NOMO-1 (cell line): Measurements from ENCODE around the gene CDH2.

Source experiments
- DNase-seq, 2 experiments: peaks; one replicate each; lab custom pipeline; 2025; ENCODE audit not compliant: unreplicated experiment in 2 of 2; lab: John Stamatoyannopoulos, UW

CDH2 gene

DNA sequence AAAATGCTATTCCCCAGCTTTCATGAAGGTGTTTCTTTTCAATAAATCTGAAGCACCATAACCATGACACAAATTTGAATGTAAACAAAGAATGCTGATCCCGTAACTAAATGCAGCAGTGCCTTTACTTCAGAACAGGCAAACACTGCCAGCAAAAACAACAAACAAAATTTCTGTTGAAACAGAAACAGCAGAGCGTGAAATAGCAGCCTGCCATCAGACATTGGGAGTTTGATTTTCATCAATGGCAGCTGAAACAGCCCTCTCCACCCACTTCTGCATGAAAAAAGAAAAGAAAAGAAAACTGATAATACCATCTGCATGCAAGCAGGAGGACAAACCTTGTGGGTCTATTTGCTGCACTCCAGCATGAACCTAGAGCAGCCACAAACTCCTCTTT, 128.3 kb downstream of the CDH2 start:
- DNase-seq, result no peak

DNA sequence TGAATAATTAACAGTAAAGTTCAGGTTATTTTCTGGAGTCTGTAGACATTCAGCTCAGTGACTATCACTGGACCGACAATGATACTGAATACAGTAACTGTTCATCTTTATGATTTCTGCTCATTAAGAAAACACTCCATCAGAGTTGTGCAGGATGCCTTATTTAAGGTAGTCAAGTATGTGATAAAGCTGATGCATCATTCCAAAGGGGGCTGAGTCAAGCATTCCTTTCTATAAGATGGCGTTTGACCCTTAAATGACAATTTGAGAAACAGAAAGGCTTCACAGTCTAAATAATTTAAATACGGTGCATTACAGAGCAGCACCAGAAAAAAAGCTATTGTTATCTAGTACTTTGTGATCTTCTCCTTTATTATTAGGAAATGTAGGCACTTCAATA, 131.1 kb downstream of the CDH2 start:
- no peak for DNase-seq

DNA sequence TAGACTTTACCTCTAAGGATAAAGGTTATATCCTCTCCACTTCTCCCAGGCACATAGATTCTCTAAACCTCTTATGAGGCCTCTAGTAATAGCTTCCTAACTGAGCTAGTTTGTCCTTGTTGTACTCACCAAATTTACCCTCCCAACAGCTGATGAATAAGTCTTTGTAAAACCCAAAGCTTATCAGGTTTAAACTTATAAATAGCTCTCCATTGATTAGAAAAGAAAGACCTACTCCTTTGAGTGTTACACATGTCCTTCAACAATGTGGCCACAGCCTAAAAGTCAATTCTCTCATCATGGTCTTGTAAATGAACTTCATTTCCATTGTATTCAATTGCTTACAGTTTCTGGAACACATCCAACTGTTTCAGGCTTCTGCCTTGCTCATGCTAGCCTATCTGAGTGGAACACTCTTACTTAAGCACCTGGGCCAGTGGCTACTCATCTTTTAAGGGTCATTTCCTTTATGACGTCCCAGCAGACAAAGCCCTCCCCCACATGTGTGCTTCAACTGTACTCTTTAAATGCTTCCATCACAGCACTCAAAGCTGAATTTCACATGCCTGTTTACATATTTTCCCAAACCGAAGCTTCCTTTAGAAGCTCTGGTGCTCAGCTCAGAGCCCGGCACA, 131.6 kb downstream of the CDH2 start:
- no peak for DNase-seq

DNA sequence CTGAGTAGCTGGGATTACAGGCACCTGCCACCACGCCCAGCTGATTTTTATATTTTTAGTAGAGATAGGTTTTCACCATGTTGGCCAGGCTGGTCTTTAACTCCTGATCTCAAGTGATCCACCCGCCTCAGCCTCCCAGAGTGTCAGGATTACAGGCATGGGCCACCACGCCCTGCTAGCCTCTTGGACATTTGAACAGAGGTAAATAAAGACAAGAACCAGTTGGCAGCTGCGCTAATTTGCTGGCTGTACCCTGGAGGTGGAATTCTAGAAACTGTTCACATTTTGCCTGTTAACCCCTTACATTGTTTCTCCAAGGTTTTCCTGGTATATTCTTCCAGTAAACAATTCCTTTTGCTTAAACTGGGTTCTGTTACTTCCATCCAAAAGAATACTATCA, 132.9 kb downstream of the CDH2 start:
- DNase-seq, result no peak

DNA sequence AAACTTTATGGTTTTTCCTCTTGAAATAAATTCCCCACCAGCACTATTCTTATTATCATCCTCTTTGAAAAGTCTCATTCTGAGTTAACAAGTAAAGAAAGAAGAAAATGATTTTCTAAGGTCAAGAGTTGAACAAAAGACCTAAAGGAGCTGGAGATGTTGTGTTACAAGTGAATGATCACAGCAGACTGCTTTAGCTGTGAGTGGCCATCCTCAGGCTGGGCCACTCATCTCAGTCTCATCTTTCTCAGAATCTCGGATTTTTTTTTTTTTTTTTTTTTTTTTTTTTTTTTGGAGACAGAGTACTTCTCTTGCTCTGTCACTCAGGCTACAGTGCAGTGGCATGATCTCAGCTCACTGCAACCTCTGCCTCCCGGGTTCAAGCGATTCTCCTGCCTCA, 133.3 kb downstream of the CDH2 start:
- no peak for DNase-seq

DNA sequence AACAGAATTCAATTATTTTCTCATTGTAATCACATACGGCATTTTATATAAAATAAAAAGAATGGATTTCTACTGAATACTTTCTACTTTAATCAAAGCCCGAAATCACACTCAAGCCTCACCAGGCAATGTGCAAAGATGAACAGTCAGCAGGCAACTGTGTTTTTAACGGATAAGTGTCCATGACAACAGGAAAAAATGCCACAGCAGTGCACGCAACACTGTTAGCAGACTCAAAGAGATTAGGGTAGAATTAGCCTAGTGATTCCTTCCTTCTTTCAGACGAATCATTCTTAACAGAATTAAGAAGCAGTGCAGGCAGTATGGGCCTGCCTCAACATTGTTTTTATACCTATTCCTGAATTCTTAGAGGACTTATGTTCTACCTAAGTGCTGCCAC, 135.6 kb downstream of the CDH2 start:
- no peak for DNase-seq

DNA sequence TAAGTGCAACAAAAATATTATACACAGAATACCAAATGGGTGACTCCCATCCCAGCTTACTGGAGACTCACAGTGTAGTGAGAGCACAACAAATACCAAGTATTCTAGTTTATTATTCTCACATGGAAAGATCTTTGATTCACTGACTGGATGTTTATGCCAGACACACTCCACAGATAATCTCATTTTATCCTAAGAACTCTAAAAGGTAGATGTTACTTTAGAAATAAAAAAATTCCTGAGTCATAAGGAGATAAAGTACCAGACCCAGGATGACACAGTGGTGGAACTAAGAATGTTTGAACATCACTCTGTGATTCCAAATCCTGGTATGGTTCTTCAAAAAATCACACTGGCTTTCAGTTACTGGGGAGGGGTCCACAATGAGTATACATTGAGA, 136.2 kb downstream of the CDH2 start:
- no peak for DNase-seq

DNA sequence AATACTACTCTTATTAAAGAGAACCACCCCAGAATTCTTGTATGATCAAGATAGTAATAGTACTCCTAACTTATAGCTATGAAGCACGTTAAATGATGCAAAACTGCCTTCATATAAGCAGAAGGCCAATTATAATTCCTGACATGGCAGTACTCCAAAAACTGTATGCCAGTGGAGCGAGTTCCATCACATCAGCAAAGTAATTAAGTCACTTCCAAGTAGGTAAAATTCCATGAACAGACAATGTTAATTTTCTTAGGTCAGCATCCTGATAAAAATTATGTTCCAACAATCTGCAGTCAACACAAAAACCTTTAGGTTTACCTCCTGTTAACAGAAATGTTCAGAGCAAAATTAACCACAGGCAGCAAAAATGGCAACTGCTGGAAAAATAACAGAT, 136.7 kb downstream of the CDH2 start:
- no peak for DNase-seq

DNA sequence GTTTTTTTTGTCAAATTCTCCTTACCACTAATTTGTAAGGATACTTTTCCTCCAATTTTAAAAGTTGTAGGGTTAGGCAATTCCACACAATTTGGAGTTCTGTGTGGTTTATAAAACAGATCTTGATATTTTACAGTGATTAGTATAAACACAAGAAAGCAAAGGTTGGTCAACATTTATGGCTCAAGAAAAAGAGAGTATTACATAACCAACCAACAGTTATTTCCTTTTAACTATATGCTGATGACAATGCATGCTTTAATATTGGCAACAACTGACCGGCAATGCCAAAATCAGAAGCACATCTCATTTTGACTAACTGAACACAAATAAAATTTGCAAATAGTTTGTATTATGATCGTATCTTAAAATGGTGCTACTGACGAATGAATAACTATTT, 137.2 kb downstream of the CDH2 start:
- no peak for DNase-seq

DNA sequence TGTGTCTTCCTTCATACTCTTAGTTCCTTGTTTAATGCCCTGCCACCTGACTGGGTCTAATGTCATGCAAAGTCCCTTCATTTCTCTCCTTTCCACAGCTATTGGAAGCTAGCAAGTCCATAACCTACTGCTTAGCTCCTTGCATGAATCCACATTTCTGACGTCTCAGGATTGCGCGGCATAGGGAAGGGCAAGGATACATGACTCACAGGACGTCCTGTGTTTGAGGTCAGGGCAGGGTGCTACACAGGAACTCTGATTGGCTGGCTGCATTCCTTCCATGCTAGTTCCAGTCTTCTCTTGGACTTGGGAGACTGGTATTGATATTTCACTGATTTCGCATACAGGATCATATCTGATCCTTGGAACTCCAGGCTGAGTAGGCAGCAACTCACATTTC, 137.9 kb downstream of the CDH2 start:
- no peak for DNase-seq

DNA sequence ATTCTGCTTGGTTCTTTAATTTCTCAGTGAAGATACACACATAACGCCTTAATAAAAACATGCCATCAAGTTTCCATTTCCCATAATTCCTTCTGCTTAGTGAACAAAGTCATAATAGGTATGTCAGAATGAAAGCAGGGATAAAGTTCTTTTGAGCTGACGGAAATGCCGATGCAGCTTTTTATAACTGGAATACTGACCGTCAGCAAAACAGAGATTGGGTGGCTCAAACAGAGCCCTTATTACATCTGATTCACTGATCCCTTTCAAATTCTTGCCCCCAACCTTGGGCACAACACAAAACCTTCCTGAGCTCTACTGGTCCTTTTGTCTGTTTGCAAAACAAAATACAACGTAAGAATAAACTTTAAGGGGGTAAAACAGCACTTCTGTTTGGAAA, 140.4 kb downstream of the CDH2 start:
- DNase-seq, result no peak

DNA sequence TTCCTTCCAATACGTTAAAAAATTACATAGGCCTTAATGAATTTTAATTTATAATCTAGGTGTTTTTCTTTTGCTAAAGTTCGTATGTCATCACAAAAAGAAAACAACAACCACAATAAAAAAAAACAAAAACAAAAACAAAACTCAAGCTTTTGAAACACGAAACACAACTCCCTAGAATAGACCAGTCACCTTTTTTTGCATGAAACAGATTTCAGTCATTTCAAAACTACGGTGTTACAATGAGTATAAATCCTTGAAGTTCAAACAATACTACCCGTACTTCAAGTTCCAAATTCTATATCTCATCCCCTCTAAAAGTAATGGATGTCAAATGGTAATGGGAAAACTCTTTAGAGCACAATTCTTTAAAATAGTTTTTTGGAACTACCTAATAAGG, 142.4 kb downstream of the CDH2 start:
- DNase-seq, result no peak

DNA sequence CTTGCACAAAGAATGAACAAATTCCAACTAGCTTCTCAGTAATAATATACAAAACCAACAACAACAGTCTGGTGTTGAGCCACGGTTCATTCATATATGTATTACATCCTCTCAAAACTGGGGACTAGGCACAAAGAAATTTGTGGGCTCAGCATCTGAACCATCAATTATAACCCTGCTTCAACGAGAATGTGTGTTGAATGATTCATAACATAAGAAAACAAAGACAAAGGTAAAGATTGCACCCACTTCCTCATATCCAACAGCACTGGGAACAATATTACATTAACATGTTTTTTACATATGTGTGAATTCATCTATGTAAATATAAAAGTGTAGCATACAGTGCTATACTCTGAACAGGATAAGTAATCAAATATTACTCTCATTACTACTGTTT, 144.8 kb downstream of the CDH2 start:
- no peak for DNase-seq

DNA sequence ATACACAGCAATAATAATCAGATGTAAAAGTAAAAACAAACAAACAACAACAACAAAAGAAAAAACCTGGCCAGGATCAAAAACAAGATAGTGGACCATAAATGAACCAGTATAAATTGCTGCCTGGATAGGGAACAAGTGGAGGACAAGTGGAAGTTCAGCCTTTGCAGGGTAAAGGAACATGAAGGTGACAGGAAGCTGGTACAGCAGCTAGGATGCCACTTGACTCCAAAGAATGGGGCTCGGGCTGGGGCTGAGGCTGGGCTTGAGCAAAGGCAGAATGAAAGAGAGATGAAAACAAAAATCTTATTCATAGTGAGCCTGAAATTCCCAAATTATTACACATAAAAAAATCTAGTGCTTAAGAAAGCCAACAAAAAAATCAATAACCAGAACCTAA, 146.5 kb downstream of the CDH2 start:
- no peak for DNase-seq

DNA sequence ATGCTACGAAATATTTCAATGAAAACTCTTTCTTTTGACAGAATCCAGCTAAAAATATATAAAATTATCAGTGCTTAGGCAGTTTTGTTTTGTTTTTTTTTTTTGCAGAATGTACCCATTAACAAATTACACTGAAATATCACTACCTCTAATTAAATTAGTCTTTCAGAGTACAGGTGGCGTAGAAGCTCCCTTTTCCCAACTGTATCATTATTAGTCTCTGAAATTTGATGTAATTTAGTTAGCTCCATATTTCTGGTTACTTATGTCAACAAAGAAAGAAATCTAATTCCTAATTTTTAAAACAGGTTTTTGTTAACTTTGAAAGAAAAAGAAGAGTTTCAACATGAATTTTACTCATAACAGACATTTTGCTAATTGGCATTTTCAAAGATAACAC, 149.2 kb downstream of the CDH2 start:
- no peak for DNase-seq

DNA sequence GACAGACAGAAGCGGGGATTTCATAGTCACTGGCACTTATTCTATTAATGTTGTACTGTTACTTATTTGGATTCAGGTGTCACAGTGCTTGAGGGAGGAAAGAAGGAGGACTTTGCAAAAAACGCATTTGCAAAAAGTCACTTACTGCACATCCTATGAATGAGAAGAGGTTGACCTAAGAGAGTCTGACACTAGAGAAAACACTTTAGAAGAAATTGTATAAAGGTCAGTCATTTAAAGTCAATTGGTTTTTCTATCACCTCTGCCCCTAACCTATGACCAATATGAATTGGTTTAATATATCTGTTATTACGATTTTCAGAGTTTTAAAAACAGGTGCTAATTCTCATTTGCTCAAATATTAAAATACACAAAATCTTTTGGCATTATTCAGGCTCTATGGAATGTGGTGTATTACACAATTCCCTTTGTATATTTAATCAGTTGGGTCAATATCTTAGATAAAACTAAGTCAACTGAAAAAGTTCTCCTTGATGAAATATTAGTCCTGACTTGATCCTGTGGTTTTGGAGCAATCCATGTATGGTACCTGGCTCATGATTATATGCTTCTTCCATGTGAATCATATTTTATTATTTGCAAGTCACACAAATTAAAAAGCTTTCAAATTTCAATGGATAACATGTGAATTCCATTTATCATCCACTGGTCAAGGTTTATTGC, 157.4 kb downstream of the CDH2 start:
- DNase-seq, result no peak

DNA sequence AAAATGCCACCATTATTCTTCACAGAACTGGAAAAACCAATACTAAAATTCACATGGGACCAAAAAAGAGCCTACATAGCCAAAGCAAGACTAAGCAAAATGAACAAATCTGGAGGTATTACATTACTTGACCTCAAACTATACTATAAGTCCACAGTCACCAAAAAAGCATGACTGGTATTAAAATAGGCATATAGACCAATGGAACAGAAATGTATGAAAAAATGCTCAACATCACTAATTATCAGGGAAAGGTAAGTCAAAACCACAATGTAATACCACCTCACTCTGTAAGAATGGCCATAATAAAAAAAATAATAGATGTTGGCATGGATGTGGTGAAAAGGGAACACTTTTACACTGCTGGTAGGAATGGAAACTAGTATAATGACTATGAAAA, 158.6 kb downstream of the CDH2 start:
- no peak for DNase-seq

DNA sequence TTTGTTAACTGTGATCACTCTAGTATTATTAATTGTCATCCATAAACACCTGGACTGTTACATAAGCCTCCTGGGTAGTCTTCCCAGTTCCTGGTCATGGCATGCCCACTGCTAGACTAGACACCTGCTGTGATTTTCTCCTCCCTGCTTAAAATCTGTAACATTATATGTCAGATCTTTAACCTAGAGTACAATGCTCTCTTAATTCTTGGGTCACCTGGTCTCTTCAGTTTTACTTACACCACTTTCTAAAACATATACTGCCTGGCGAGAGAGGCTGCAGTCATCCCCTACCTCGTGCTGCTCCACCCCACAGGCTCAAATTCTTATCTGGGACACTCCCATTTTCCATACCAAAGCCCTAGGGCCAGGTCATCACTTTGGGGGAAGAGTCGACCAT, 161.3 kb downstream of the CDH2 start:
- no peak for DNase-seq

DNA sequence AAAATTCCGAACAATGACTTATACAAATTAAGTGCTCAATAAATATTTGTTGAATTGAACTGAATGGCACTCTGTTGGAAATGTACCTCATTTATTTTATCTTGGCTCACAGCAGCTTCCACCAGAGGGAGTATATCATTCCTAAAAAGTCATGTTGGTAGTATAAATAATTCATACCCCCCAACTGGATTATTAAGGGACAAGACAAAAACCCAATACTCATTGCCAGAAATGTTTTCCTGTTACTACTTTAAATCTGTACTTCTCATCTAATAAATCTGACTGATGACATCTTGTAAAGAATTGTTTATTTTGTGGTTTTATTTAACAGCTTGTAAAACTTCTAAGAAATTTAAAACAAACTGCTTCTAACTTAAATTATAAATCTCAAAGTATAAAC, 163.9 kb downstream of the CDH2 start:
- DNase-seq, result no peak

DNA sequence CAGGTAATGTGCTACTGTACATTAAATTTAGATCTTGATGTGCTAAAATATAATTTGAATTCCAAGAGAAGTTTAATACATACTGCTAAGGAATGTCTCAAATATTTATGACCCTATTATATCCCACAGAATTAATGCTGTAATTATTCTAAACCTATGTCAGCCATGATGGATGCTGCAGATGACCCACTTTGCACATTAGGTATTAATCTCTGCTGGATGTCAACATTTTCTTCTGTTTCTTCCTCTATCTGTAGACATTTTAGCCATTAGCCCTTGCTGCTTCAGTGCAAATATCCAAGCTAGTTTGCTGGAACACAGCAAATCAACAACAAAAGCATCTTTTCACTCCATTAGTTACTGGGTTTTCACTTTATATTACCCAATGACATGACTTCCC, 164.6 kb downstream of the CDH2 start:
- DNase-seq, result no peak

DNA sequence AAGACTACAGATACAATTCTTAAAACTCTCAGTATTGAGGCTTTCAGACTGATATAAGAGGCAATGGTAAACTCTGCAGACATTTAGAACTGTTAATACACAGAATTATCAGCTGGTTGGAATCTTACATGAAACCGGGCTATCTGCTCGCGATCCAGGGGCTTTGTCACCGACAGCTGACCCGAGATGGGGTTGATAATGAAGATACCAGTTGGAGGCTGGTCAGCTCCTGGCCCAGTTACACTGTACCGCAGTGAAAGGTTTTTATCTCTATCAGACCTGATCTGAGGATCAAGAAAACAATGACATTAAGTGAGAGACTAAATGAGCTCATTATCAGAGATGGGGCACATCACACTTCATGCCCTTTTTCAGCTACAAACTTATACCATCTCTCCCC, 167.3 kb downstream of the CDH2 start:
- no peak for DNase-seq

DNA sequence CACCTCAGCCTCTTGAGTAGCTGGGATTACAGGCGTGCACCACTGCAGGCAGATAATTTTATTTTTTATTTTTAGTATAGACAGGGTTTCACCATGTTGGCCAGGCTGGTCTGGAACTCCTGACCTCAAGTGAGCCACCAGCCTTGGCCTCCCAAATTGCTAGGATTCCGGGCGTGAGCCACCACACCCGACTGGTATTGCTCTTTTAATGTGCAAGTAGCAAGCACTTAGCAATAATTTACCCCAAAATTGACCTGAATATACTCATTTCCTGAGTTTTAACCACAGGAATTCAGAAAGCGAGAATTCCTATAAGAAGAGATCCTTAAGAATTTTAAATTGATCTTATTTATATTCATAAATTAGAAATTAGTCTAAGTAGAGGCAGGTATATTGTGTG, 169.1 kb downstream of the CDH2 start:
- no peak for DNase-seq

DNA sequence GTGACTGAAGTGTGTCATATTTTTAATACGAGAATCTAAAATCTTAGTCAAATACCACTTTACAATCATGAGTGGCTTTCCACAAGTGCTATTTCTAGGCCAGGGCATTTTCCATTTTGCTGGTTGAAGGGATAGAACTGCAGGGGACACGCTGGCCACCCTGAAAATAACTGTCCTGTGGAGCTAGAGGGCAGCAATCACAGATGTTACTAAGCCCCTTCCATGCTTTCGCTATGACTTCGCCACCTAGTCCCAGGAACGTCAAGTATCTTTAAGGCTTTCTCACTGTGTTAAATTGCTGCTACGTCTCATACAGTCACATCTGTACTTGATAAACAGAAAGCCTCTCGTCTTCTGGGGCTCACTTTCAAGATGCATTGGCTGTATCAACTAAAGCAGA, 171.8 kb downstream of the CDH2 start:
- DNase-seq, result no peak
